Natural killer cell (primary cell): ENCODE measurements around the gene STRIP1. TPM values are rescaled to one million over a fixed set of nuclear protein-coding genes. Genes with fewer than 3 reads are reported as not detected.
"Not testable (repeated sequence)": the region's sequence is repeated elsewhere in the genome, so short reads cannot be mapped to it uniquely, and the experiment has no call there.

Experiments
- ATAC-seq, 3 donors: fragments of 150-1000 bp in 2 of 3; fragments of 200-7000 bp in 1 of 3; cut with Tn5 transposase; 1 replicate in 1 of 3; 2 replicates in 2 of 3; pipeline ENCODE4 v1.10.0; 2021; ENCODE audit warnings: mild to moderate bottlenecking in 2 of 3, moderate library complexity in 2 of 3
- DNase-seq, 2 donors: peaks; one replicate each; pipeline versions ENCODE4 v3.0.0 to v3.0.0-alpha.2; 2013 to 2021; ENCODE audit warnings: mixed read lengths in 1 of 2
- H3K27ac ChIP-seq: one replicate; pipeline ENCODE4 v1.5.1; 2013; ENCODE audit warnings: mild to moderate bottlenecking, low read length
- H3K27me3 ChIP-seq: one replicate; pipeline ENCODE4 v1.6.1; 2013; ENCODE audit warnings: low read length; ENCODE audit not compliant: control insufficient read depth, insufficient read depth
- H3K36me3 ChIP-seq: one replicate; pipeline ENCODE4 v1.6.1; 2013; ENCODE audit warnings: low read length; ENCODE audit not compliant: control insufficient read depth, insufficient read depth
- H3K4me1 ChIP-seq: one replicate; pipeline ENCODE4 v1.6.1; 2013; ENCODE audit warnings: low read length; ENCODE audit not compliant: control insufficient read depth, insufficient read depth
- H3K4me3 ChIP-seq: one replicate; pipeline ENCODE4 v1.5.1; 2013; ENCODE audit warnings: low read length
- H3K9me3 ChIP-seq: one replicate; pipeline ENCODE4 v1.6.1; 2013; ENCODE audit warnings: low read length; ENCODE audit not compliant: control insufficient read depth, insufficient read depth
- H3K27ac Mint-ChIP-seq, 2 donors: one replicate each; pipeline ENCODE4 v1.8.0; 2022; ENCODE audit warnings: mild to moderate bottlenecking in 2 of 2, mixed read lengths in 2 of 2, moderate library complexity in 1 of 2
- H3K27me3 Mint-ChIP-seq, 2 donors: one replicate each; pipeline ENCODE4 v1.8.0; 2022; ENCODE audit warnings: low read depth in 2 of 2, mixed read lengths in 2 of 2
- H3K36me3 Mint-ChIP-seq: one replicate; pipeline ENCODE4 v1.8.0; 2022; ENCODE audit warnings: mixed read lengths
- H3K4me1 Mint-ChIP-seq, 2 donors: one replicate each; pipeline ENCODE4 v1.8.0; 2022; ENCODE audit warnings: mixed read lengths in 2 of 2
- H3K4me3 Mint-ChIP-seq: one replicate; pipeline ENCODE4 v1.8.0; 2022; ENCODE audit warnings: mild to moderate bottlenecking, moderate library complexity, mixed read lengths
- H3K9me3 Mint-ChIP-seq, 2 donors: one replicate each; pipeline ENCODE4 v1.8.0; 2022; ENCODE audit warnings: mixed read lengths in 2 of 2
- WGBS: methylation state at CpG from one replicate; pipeline ENCODE4 v1.1.7; 2013; ENCODE audit warnings: missing lambda C conversion rate; ENCODE audit not compliant: insufficient coverage; 5-methylcytosine and 5-hydroxymethylcytosine counted together
- intact Hi-C: fragments of 100-400 bp; cut with micrococcal nuclease; formaldehyde crosslinking; loops from one replicate; pipeline ENCODE4 v1.14.2; 2022
- total RNA-seq, 4 donors: library from RNA; stranded (reverse); fragments of 120-200 nt in 1 of 4; gene quantifications; one replicate each; pipeline versions ENCODE4 v1.2.3 to v1.2.4, GENCODE V29; 2013 to 2022
- TF ChIP-seq, protein P1 (sequence below): fragments of 200-600 bp; IDR thresholded peaks from one replicate; pipeline ENCODE4 v1.8.0; 2022; ENCODE audit warnings: antibody characterized with exemption

Gene STRIP1
- total RNA-seq, 3 donors from 2014 or later (not counting 1 experiment from before 2014, with no cell fraction given) = 92.4 to 139 (median 130) TPM

- H3K9me3 Mint-ChIP-seq = no peaks in the 10 kb centered on the region
- ATAC-seq (no peak), DNase-seq (no peak)
- peaks cover 69% of the 10 kb centered on the region for H3K36me3 Mint-ChIP-seq
- Histone ChIP-seq H3K9me3 (no peaks in the 10 kb centered on the region), H3K36me3 (peaks cover 77% of the 10 kb centered on the region), H3K4me1 (no peaks in the 10 kb centered on the region), H3K4me3 (no peak overlapping the region), H3K27me3 (no peaks in the 10 kb centered on the region), H3K27ac (no peak overlapping the region)
- no peak overlapping the region for H3K4me3 Mint-ChIP-seq
- intact Hi-C loops = no loop called here
- 96% methylated on average over 9 of the region's 9 CpGs for WGBS
- no peak overlapping the region for H3K27ac Mint-ChIP-seq
- TF ChIP-seq, protein P1, sequence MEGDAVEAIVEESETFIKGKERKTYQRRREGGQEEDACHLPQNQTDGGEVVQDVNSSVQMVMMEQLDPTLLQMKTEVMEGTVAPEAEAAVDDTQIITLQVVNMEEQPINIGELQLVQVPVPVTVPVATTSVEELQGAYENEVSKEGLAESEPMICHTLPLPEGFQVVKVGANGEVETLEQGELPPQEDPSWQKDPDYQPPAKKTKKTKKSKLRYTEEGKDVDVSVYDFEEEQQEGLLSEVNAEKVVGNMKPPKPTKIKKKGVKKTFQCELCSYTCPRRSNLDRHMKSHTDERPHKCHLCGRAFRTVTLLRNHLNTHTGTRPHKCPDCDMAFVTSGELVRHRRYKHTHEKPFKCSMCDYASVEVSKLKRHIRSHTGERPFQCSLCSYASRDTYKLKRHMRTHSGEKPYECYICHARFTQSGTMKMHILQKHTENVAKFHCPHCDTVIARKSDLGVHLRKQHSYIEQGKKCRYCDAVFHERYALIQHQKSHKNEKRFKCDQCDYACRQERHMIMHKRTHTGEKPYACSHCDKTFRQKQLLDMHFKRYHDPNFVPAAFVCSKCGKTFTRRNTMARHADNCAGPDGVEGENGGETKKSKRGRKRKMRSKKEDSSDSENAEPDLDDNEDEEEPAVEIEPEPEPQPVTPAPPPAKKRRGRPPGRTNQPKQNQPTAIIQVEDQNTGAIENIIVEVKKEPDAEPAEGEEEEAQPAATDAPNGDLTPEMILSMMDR = no peak
- no peaks in the 10 kb centered on the region for H3K27me3 Mint-ChIP-seq
- H3K4me1 Mint-ChIP-seq = no peaks in the 10 kb centered on the region
These were observed 16.0 kb upstream of the STRIP1 start for GRCh38 chr1:110018396-110018795.

- no peak overlapping the region for H3K27ac Mint-ChIP-seq
- intact Hi-C loops = no loop called here
These were observed 14.7 kb upstream of the STRIP1 start for GRCh38 chr1:110019770-110020169.

GRCh38 chr1:110021285-110021684 is 13.1 kb upstream of the STRIP1 start:
- Mint-ChIP-seq H3K4me1 (no peaks in the 10 kb centered on the region), H3K9me3 (no peaks in the 10 kb centered on the region), H3K4me3 (no peak overlapping the region), H3K27me3 (no peaks in the 10 kb centered on the region), H3K36me3 (peaks cover 54% of the 10 kb centered on the region), H3K27ac (no peak overlapping the region)
- H3K36me3 ChIP-seq = peaks cover 60% of the 10 kb centered on the region
- ATAC-seq (no peak), DNase-seq (no peak)
- no peaks in the 10 kb centered on the region for H3K4me1 ChIP-seq
- no peaks in the 10 kb centered on the region for H3K9me3 ChIP-seq
- H3K27me3 ChIP-seq = no peaks in the 10 kb centered on the region
- no peak overlapping the region for H3K4me3 ChIP-seq
- intact Hi-C loops = no loop called here
- 100% methylated on average over 2 of the region's 3 CpGs for WGBS
- no peak overlapping the region for H3K27ac ChIP-seq
- TF ChIP-seq, protein P1 = no peak

More at GRCh38 chr1:110019770-110020169, 14.7 kb upstream of the STRIP1 start:
- Mint-ChIP-seq H3K36me3 (peaks cover 66% of the 10 kb centered on the region), H3K4me1 (no peaks in the 10 kb centered on the region), H3K27me3 (no peaks in the 10 kb centered on the region), H3K9me3 (no peaks in the 10 kb centered on the region), H3K4me3 (no peak overlapping the region)
- no peaks in the 10 kb centered on the region for H3K27me3 ChIP-seq
- H3K4me3 ChIP-seq = no peak overlapping the region
- H3K36me3 ChIP-seq = peaks cover 73% of the 10 kb centered on the region
- H3K27ac ChIP-seq = no peak overlapping the region
- H3K9me3 ChIP-seq = no peaks in the 10 kb centered on the region
- DNase-seq (no peak), ATAC-seq (no peak)
- WGBS = 92% methylated on average over 1 of the region's 1 CpG
- TF ChIP-seq, protein P1 = no peak
- H3K4me1 ChIP-seq = no peaks in the 10 kb centered on the region

DNA sequence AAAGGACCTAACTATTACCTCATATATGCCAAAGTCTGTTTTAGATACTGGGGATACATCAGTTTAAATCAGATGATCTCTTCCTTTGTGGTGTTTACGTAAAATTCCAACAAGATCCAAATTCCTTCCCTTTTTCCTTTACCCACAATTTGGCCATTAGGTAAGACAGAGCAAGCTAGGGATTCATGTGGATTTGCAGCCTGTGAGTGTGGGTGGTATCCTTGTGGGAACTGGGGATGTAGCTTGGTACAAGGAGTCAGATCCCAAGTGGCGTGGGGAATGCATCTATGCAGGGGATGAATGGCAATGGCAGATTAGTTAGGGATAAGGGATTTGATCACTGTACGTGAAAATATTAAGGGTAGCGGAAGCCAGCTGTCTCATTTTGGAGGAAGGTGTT is 9.8 kb upstream of the STRIP1 start:
- 99% methylated on average over 3 of the region's 4 CpGs for WGBS
- intact Hi-C loops = no loop called here
- no peaks in the 10 kb centered on the region for H3K4me1 Mint-ChIP-seq
- no peaks in the 10 kb centered on the region for H3K27me3 Mint-ChIP-seq
- Histone ChIP-seq H3K36me3 (peaks cover 26% of the 10 kb centered on the region), H3K27ac (no peak overlapping the region), H3K4me3 (no peak overlapping the region), H3K4me1 (peaks cover under 1% of the 10 kb centered on the region), H3K27me3 (no peaks in the 10 kb centered on the region), H3K9me3 (no peaks in the 10 kb centered on the region)
- ATAC-seq (no peak), DNase-seq (no peak)
- no peak overlapping the region for H3K4me3 Mint-ChIP-seq
- TF ChIP-seq, protein P1 = no peak
- H3K27ac Mint-ChIP-seq = no peak overlapping the region
- H3K9me3 Mint-ChIP-seq = no peaks in the 10 kb centered on the region
- peaks cover 21% of the 10 kb centered on the region for H3K36me3 Mint-ChIP-seq

GRCh38 chr1:110030687-110031086 is 3.7 kb upstream of the STRIP1 start:
- Histone ChIP-seq H3K4me1 (peaks cover 26% of the 10 kb centered on the region), H3K4me3 (peak overlapping the region; percentile 17), H3K27ac (peak overlapping the region; percentile 80)
- H3K9me3 Mint-ChIP-seq, intact Hi-C loops, DNase-seq, H3K27me3 Mint-ChIP-seq, H3K9me3 ChIP-seq, H3K36me3 ChIP-seq, H3K36me3 Mint-ChIP-seq, H3K27me3 ChIP-seq: not testable (repeated sequence)
- peak in 1 of 3 donors; percentile 1 for ATAC-seq
- Mint-ChIP-seq H3K4me1 (peaks cover 32 to 37% of the 10 kb centered on the region in 2 donors), H3K4me3 (peak overlapping the region; percentile 91), H3K27ac (peak overlapping the region; percentile 93 to 96)
- WGBS = 65% methylated on average over 4 of the region's 4 CpGs
